Left renal cortex interstitium (tissue), 4 donors: ENCODE data around the gene LSAMP. TPM values are rescaled to one million over a fixed set of nuclear protein-coding genes. Genes with fewer than 3 reads are reported as not detected.

ENCODE experiments used
- DNase-seq, 4 donors: peaks; one replicate each; pipeline ENCODE4 v3.0.0-alpha.2; 2013; ENCODE audit warnings: low read depth in 4 of 4, low spot score in 2 of 4, missing footprints in 1 of 4
- polyA plus RNA-seq, 4 donors: library from polyadenylated mRNA; unstranded; fragments of 120-200 nt; gene quantifications; one replicate each; pipeline ENCODE4 v1.2.1, GENCODE V29; 2013; ENCODE audit not compliant: insufficient read length in 4 of 4

Gene LSAMP
- polyA plus RNA-seq, 4 donors: 11.7 to 15.4 (median 14.3) TPM

DNA sequence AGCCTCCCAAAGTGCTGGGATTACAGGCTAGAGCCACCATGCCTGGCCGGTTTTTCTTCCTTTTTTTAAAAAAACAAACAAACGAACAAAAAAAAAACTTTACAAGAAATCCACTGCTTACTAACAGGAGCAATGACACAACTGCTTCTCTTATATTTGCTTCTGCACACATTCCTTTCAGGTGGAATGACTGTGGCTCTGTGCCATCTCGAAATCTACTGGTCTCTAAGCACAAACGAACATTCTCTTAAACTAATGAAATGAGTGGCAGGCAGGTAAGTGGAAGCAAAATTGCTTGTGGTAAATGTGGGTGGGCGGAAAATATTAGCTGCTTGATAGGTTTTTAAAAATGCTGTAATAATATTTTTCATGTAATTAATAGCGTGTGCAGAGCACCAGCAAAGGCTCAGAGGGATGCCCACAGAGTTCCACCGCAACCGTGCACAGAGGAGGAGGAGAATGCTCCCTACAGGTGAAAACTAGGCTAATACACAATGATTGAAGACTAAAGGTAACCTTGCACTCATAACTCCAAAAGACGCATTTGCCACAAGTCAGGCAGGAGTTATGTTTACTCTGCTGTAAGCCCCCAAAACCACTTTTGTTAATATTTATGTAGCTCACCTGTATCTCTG lies 77.4 kb downstream of the LSAMP start:
- no peak for DNase-seq

DNA sequence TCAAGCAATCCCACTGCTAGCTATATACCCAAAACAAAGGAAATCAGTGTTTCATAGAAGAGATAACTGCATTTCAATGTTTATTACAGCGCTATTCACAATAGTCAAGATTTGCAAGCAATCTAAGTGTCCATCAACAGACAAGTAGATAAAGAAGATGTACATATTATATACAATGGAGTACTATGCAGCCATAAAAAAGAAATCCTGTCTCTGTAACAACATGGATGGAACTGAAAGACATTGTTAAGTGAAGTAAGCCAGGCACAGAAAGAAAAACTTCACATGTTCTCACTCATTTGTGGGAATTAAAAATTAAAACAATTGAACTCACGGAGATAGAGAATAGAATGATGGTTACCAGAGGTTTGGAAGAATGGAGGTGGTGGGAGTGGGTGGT lies 89.2 kb downstream of the LSAMP start:
- DNase-seq: no peak

DNA sequence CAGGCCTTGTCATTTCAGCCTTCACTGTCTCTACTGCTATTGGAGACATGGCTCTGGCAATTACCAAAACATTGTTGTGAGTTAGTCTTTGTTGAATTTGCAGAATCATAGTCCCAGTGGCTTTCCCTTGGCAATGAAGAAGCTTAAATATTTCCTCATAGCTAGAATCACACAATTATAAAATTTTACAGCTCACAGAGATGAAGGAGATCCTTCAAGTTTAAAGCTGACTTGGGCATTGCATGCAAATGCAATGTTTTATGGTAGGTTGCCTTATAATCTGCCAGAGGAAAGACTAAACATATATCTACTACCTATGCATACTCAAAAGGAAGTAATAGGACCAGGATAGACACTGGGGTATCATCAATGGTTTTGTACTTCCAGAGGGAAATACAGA lies 90.9 kb downstream of the LSAMP start:
- no peak for DNase-seq

DNA sequence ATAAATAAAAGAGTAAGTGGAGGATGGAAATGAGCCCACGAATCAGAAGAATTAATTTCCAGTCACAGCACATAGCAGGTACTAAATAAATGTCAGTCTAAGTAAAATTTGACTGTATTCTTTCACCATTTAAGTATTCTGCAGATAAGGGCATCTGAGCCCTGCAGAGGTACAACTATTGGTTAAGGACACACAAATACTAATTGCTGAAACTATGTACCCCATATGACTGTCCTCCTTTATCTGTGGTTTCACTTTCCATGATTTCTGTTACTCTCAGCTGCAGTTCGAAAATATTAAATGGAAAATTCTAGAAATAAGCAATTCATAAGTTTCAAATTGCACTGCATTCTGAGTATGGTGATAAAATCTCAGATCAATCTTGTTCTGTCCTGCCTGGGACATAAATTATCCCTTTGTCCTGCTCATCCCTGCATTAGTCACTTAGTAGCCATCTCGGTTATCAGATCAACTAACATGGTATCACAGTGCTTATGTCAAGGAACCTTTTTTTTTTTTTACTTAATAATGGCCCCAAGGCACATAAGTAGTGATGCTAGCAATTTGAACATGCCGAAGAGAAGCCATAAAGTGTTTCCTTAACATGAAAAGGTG lies 95.1 kb downstream of the LSAMP start:
- no peak for DNase-seq

DNA sequence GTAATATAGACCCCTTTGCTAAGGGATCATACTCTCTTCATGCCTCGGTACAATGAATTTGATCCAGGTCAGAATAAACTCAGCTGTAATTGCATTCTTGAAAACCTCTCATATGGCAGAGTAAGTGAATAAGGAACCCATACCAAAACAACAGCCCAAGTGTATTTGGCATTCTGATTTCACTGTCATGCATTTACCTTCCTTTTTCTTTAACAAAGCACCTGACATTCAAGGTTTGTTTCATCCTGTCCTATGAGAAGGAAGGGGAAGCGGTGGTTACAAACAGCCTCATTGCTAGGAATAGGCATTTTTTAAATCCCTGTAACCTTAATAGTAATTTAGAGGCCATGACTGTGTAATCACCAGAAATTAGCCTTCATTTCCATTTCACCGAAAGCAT lies 97.1 kb downstream of the LSAMP start:
- DNase-seq: no peak

DNA sequence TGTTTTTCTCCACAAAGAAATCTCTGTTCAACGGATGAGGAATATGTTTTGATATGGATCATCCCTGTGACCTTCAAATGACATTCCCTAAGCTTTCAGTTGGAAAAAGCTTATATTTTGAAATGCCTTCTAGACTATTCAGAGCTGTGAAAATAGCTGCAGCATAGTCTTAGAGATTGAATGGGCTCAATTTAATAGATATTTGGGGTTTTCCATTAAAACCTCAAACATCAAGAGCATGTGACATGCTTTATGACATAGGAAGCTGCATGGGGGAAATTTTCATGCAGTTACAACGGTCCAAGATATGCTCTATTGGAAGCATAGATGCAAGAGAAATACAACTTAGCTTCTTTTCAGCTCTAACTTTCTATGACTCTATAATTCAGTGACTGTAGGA lies 102.8 kb downstream of the LSAMP start:
- DNase-seq: no peak

DNA sequence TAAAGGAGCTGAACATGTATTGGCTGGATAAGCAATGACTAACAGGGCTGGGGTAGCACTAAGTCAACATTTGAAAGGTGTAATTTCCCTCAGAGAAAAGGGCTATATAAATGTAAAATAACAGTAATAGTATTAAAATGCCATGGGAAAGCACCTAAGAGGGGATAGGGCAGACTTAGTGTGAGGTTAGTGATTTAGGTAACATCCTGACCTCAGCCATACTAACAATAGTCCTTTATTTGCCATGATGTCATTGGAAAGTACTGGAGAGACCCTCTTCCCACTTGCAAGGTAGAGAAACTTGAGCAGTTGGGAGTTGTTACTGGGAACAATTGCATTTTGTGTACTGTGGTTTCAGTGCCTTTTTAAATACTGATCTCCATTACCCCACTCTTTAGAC lies 103.4 kb downstream of the LSAMP start:
- DNase-seq: no peak

DNA sequence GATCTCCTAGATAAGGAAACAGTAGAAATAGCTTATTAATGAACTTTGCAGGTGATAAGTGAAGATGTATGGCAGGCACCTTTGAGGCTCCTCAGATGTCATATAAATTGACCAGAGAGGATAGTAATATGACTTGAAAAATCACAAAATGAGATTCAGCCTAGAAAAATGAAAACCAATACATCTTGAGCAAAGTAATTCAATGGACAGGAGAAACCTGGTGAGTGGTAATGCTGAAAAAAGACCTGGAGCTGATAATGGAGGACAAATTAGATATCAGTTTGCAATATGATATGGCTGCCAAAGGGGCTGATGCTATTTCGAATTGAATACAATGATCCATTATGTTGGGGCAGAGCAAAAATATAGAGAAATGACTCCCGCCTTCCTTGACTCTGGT lies 103.9 kb downstream of the LSAMP start:
- DNase-seq: no peak

DNA sequence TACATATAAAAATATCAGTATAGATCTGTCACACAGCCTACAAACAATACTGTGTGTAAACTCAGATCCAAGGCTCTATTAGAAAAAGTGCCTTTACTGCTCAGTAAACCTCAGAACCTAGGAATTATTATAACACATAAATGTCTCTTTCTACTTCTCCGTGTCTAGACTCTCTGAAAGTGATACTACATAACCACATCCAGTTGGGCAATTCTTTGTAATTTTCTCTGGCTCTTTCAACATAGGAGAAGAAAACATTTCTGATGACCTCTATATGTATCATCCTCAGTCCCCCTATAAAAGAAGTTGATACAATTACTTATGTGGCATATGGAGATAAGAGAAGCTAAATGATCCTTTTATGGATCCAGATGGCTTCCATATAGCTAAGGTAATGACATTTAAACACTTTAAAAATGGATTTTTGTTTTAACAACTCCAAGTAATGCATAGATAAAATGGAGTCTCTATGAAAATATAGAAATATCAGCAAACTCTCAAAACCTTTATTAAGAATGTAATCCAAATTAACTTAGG lies 104.5 kb downstream of the LSAMP start:
- no peak for DNase-seq

DNA sequence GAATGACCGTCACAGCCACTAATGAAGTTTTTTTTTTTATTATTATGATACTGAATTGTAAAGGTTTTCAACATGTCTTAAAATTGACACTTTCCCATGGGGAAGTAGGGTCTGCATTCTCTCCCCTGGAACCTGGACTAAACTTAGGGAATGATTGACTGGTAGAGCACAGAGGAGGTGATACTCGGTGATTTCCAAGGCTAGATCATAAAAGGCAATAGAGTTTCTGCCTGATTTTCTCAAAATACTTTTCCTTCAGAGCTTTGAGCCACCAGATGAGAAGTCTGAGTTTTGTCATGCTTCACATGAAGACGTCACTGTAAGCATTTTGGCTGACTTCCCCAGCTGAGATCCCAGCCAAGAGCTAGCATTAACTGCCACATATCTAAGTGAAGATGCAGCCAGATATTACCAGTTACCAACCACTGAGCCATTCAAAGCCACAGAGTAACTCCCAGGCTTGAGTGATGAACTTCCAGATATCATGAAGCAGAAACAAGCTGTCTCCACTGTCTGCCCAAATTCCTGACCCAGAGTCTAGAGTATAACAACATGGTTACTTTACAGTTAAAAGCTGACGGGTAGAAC lies 105.8 kb downstream of the LSAMP start:
- peak in 3 of 4 donors; percentile 15 to 28 (median 16) for DNase-seq

DNA sequence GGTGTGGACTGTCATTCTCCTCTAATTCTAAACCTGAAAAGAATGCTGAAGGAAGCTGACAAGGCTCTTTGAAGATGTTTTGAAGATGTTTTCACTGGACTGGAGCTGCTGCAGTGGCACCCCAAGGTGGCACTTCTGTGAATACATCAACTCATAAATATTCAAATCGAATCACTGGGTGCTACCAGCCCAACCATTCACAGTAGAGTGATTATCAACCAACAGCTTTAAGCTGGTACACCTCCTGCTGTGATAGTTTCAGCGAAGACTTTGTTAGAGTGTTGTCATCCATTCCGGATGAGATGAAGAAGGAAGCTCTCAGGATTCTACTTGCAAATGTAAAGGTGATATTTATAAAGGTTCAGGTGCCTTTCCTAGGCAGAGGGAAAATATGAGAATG lies 106.6 kb downstream of the LSAMP start:
- no peak for DNase-seq

DNA sequence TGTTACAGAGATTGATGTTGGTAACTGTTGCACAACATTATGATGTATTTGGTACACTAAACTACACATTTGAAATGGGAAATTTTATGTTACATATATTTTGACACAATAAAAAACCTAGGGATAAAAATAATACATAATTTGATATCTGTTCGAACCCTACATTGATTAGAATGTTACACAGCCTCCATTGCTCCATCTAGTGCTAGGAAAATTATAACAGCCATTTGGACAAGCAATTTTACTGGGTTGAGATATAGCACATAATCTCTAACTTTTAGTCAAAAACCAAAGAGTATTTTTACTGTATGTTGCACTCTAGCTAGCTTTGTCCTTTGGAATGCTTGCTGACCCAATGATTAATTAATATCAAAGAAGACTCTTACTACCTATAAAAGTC lies 108.1 kb downstream of the LSAMP start:
- no peak for DNase-seq

DNA sequence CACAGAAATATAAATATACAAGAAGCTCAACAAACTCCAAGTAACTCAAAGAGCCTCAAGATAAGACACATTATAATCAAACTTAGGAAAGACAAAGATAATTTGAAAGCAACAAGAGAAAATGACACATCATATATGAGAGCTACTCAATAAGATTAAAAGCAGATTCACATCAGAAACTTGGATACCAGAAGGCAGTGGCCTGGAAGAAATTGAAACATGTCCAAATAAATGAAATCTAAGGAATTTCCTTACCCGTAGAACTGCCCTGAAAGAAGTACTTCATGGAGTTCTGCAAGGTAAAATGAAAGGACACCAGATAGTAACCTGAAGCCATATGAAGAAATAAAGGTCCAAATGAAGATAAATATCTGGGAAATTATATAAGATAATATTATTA lies 113.9 kb downstream of the LSAMP start:
- no peak for DNase-seq

DNA sequence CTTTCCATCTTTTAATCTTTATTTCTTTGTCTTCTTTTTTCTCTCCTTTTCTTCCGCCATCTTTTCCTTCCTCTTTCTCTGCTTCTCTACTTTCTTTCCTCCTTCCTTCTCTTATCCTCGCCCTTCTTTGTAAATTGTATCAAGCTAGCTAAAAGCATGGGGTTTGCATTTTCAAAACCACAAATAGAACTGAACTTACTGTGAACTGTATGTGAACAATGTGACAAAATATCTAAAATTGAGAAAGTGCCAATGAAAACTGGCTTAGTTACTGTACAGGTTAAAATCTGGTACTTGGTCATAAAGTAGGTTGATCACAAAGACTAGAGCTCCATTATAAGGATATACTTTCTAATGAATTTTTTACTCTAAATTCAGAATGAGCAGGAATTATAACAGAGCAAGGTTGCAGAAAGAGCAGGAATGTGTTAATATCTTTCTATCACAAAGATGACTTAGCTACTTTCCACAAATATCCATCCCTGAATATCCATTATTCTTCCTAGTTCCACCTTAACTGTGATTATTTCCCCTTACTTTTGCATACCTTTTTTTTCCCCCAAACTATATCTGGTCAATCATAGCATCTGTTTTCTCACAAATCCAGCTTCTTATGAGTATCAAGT lies 122.4 kb downstream of the LSAMP start:
- DNase-seq: no peak

DNA sequence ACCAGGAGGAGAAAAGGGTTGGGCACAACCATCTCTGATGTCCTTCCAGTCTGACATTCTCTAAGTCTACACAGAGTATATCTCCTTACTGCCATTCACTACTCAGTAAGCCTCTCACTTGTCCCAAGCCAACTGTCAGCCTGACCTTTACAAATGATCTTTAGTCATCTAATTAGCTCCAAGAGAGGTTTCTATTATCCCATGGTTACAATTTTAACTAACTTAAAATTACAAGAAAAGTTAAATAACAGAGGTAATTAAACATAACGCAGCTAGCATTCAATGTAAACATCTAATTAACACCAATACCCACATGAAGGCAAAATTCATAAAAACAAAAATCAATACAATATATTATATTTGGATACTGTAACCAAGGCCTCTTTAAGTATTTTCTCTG lies 126.9 kb downstream of the LSAMP start:
- DNase-seq: no peak

DNA sequence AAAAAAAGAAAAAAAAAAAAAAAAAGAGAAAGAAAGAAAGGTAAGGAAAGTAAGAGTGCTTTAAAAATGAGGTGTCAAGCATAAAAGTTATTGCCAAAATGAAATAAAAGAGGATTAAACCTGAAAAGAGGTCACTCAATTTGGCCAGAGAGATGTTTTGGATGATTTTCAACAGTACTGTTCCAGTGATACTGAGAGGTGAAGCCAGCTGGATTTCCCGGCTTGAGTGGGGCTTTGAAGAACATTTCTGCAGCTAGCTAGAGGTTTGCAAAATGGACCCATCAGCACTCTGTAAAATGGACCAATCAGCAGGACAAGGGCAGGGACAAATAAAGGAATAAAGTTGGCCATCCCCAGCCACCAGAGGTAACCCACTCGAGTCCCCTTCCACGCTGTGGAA lies 128.5 kb downstream of the LSAMP start:
- no peak for DNase-seq

DNA sequence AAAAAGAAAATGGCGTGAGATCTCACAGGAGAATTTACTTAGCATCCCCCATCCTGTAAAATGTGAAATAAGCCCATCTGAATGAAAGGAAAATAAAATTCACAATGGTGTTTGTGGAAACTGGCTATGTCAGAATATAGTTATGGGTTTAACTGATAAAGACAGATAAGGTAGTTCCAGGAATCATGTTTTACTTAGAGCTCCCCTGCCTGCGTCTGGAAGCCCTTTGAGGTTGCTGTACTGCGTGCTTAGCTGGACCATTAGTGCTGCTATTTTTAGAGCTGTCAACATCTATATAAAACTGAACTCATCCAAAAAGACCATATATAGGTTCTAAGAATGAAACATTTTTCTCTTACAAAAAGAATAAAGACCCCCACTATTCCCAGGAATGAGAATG lies 130.8 kb downstream of the LSAMP start:
- no peak for DNase-seq

DNA sequence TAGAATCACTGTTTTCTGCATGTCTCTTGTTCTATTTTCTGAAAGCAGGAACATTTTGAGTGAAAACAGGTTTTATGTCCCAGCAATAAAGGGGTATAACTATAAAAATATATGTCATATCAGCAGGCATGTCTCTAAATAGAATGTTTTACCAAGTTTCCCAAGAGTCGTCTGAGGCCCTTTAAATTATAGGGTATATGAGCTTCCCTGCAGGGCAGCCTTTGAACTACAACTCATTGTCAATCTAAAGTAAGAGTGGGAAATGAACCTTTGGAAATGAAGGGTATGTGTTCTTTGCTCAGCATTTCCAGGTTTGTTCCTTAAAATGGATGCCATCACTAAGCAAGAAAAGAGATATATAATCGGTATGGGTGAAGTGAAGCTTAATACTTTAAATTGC lies 138.6 kb downstream of the LSAMP start:
- DNase-seq: no peak

DNA sequence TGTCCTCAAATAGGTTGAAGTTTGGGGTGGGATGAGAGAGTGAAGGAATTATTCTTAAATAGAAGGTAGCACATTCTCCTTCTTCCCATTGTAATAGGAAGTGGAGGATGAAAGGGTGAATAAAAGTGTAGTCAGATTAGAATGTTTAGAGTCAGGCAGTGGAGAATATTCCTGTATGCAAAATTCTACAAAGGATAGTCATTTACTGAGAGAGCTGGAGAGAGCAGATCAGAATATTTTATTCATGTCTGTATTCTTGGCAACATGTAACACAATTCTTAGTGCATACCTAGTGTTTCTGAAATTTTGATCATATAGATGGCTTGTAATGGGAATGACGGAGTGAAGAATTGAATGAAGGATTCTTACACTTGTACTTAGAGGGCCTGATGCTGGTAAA lies 139.1 kb downstream of the LSAMP start:
- DNase-seq: no peak

DNA sequence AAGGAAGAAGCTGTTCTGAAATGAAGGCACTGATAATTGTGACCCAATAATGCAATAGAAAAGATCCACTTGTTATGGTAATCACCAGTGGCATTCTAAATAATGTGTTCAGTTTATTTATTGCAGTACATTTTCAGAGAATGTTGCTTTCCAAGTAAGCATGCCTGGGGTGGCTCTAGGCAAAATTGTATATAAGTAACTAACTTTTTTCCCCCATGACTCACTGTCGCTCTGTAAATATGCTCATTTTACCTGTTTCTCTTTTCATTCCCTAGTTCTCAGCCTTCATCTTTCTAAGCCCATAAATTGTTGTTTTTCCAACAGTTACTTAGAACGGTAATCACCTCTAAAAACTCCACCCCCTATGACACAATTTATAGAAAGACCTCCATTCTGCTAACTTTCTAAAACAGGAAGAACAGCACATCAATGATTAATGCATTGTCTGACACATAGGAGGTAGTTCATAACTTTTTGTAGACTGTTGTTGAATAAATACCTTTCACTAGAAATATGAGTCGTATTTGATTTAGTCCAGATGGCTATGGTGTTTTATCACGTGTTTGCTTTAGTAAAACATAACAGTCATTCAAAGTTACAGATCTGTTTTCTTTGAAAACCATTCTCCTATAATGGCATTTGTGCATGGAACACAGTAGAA lies 143.1 kb downstream of the LSAMP start:
- no peak for DNase-seq

DNA sequence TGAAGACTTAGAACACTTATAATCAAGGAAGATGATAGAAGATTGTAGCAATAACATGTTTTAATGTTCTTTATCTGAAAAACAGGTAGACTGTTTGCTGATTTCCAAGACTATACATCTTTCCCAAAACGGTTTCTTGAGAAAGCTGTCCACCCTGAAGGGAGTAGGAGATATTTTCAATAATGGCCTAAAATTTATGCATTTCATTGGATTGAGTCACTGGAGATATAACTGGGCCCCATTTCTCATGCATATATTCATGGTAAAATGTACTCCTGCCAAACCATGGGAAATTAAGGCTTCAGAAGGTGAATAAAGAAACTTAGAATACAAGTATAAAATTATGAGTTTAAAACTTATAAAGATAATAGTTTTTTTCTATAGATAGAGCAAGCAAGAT lies 143.9 kb downstream of the LSAMP start:
- DNase-seq: no peak
